Measurements from ENCODE around the gene CLTC.
A peak's percentile ranks its signal among the peaks of the same experiment; 100 is the strongest.

CLTC gene

GRCh38 chr17:59675231-59675630 lies 55.5 kb downstream of the CLTC start:
- Histone ChIP-seq H3K56ac (ENCODE audit: low read length) (no peak overlapping the region), H3K4me1 (ENCODE audit: control insufficient read depth, low read depth, low read length) (no peaks in the 10 kb centered on the region), H3K36me3 (ENCODE audit: control insufficient read depth, insufficient read depth, low read length) (peaks cover 4% of the 10 kb centered on the region), H2BK15ac (replicated peaks; ENCODE audit: low read depth) (no peak overlapping the region), H3K4me2 (ENCODE audit: low read length) (no peak overlapping the region), H3K79me1 (ENCODE audit: low read length) (peaks cover 2% of the 10 kb centered on the region), H3K27ac (ENCODE audit: low read depth, low read length) (no peak overlapping the region), H2BK5ac (ENCODE audit: low read length) (no peak overlapping the region), H3K4ac (ENCODE audit: low read depth, low read length) (no peak overlapping the region), H3K23ac (ENCODE audit: low read length) (no peak overlapping the region), H3K9ac (ENCODE audit: low read length) (no peak overlapping the region), H3K4me3 (ENCODE audit: low read length) (no peak overlapping the region), H3K18ac (ENCODE audit: low read length) (no peak overlapping the region), H4K8ac (ENCODE audit: low read depth, low read length) (no peak overlapping the region), H2AK5ac (ENCODE audit: low read length) (no peak overlapping the region), H3K79me2 (ENCODE audit: control insufficient read depth, insufficient read depth, low read length) (no peaks in the 10 kb centered on the region), H4K5ac (ENCODE audit: low read length) (no peak overlapping the region), H3K27me3 (ENCODE audit: insufficient read depth, low read length, poor library complexity) (no peaks in the 10 kb centered on the region), H2BK120ac (ENCODE audit: low read depth, low read length) (no peak overlapping the region)
- WGBS (ENCODE audit: extremely low coverage, insufficient coverage, low lambda C conversion rate): no CpG with 5 or more reads among the region's 1 CpG
- no peak for DNase-seq

- H3K27ac ChIP-seq (ENCODE audit: low read depth, low read length): no peak overlapping the region
- peaks cover 7% of the 10 kb centered on the region for H3K36me3 ChIP-seq (ENCODE audit: control insufficient read depth, insufficient read depth, low read length)
- WGBS (ENCODE audit: extremely low coverage, insufficient coverage, low lambda C conversion rate): no CpG with 5 or more reads among the region's 7 CpGs
Observed at GRCh38 chr17:59676716-59677115, 57.0 kb downstream of the CLTC start.

GRCh38 chr17:59678918-59679317 lies 59.2 kb downstream of the CLTC start:
- Histone ChIP-seq H3K36me3 (ENCODE audit: control insufficient read depth, insufficient read depth, low read length) (peaks cover 14% of the 10 kb centered on the region), H4K5ac (ENCODE audit: low read length) (no peak overlapping the region), H3K56ac (ENCODE audit: low read length) (no peak overlapping the region), H3K4me2 (ENCODE audit: low read length) (no peak overlapping the region), H2BK15ac (replicated peaks; ENCODE audit: low read depth) (no peak overlapping the region), H3K27ac (ENCODE audit: low read depth, low read length) (no peak overlapping the region), H2BK5ac (ENCODE audit: low read length) (no peak overlapping the region), H3K9ac (ENCODE audit: low read length) (no peak overlapping the region), H3K27me3 (ENCODE audit: insufficient read depth, low read length, poor library complexity) (no peaks in the 10 kb centered on the region), H3K4me3 (ENCODE audit: low read length) (no peak overlapping the region), H2AK5ac (ENCODE audit: low read length) (no peak overlapping the region), H3K18ac (ENCODE audit: low read length) (no peak overlapping the region), H3K4me1 (ENCODE audit: control insufficient read depth, low read depth, low read length) (no peaks in the 10 kb centered on the region), H4K8ac (ENCODE audit: low read depth, low read length) (no peak overlapping the region), H2BK120ac (ENCODE audit: low read depth, low read length) (no peak overlapping the region), H3K23ac (ENCODE audit: low read length) (no peak overlapping the region), H3K79me2 (ENCODE audit: control insufficient read depth, insufficient read depth, low read length) (no peaks in the 10 kb centered on the region), H3K4ac (ENCODE audit: low read depth, low read length) (no peak overlapping the region), H3K79me1 (ENCODE audit: low read length) (peaks cover 2% of the 10 kb centered on the region)
- WGBS (ENCODE audit: extremely low coverage, insufficient coverage, low lambda C conversion rate): no CpG with 5 or more reads among the region's 2 CpGs
- DNase-seq: no peak

More at GRCh38 chr17:59676716-59677115, 57.0 kb downstream of the CLTC start:
- H3K18ac ChIP-seq (ENCODE audit: low read length): no peak overlapping the region
- H3K79me1 ChIP-seq (ENCODE audit: low read length): peaks cover 2% of the 10 kb centered on the region
- no peaks in the 10 kb centered on the region for H3K79me2 ChIP-seq (ENCODE audit: control insufficient read depth, insufficient read depth, low read length)
- no peaks in the 10 kb centered on the region for H3K4me1 ChIP-seq (ENCODE audit: control insufficient read depth, low read depth, low read length)
- no peak overlapping the region for H2BK120ac ChIP-seq (ENCODE audit: low read depth, low read length)
- H3K4me2 ChIP-seq (ENCODE audit: low read length): no peak overlapping the region
- H3K56ac ChIP-seq (ENCODE audit: low read length): no peak overlapping the region
- H3K9ac ChIP-seq (ENCODE audit: low read length): no peak overlapping the region
- no peak overlapping the region for H4K8ac ChIP-seq (ENCODE audit: low read depth, low read length)
- H3K27me3 ChIP-seq (ENCODE audit: insufficient read depth, low read length, poor library complexity): no peaks in the 10 kb centered on the region
- no peak overlapping the region for H2AK5ac ChIP-seq (ENCODE audit: low read length)
- no peak overlapping the region for H3K4ac ChIP-seq (ENCODE audit: low read depth, low read length)
- no peak overlapping the region for H4K5ac ChIP-seq (ENCODE audit: low read length)
- no peak overlapping the region for H2BK15ac ChIP-seq (replicated peaks; ENCODE audit: low read depth)
- no peak overlapping the region for H3K23ac ChIP-seq (ENCODE audit: low read length)
- H2BK5ac ChIP-seq (ENCODE audit: low read length): no peak overlapping the region
- no peak overlapping the region for H3K4me3 ChIP-seq (ENCODE audit: low read length)
- DNase-seq: no peak

GRCh38 chr17:59680314-59680713 lies 60.6 kb downstream of the CLTC start:
- H3K4me2 ChIP-seq (ENCODE audit: low read length): no peak overlapping the region
- no peak overlapping the region for H2AK5ac ChIP-seq (ENCODE audit: low read length)
- H2BK120ac ChIP-seq (ENCODE audit: low read depth, low read length): no peak overlapping the region
- no peaks in the 10 kb centered on the region for H3K27me3 ChIP-seq (ENCODE audit: insufficient read depth, low read length, poor library complexity)
- H3K56ac ChIP-seq (ENCODE audit: low read length): no peak overlapping the region
- no peak overlapping the region for H3K27ac ChIP-seq (ENCODE audit: low read depth, low read length)
- no peak overlapping the region for H4K5ac ChIP-seq (ENCODE audit: low read length)
- H3K23ac ChIP-seq (ENCODE audit: low read length): no peak overlapping the region
- no peak overlapping the region for H2BK5ac ChIP-seq (ENCODE audit: low read length)
- H3K18ac ChIP-seq (ENCODE audit: low read length): no peak overlapping the region
- H4K8ac ChIP-seq (ENCODE audit: low read depth, low read length): peak overlapping the region; percentile 39
- no peak overlapping the region for H2BK15ac ChIP-seq (replicated peaks; ENCODE audit: low read depth)
- H3K79me1 ChIP-seq (ENCODE audit: low read length): peaks cover 3% of the 10 kb centered on the region
- H3K79me2 ChIP-seq (ENCODE audit: control insufficient read depth, insufficient read depth, low read length): no peaks in the 10 kb centered on the region
- peaks cover 17% of the 10 kb centered on the region for H3K36me3 ChIP-seq (ENCODE audit: control insufficient read depth, insufficient read depth, low read length)
- H3K4me3 ChIP-seq (ENCODE audit: low read length): no peak overlapping the region
- DNase-seq: no peak
- WGBS (ENCODE audit: extremely low coverage, insufficient coverage, low lambda C conversion rate): no CpG with 5 or more reads among the region's 4 CpGs
- H3K4me1 ChIP-seq (ENCODE audit: control insufficient read depth, low read depth, low read length): no peaks in the 10 kb centered on the region
- H3K4ac ChIP-seq (ENCODE audit: low read depth, low read length): no peak overlapping the region
- H3K9ac ChIP-seq (ENCODE audit: low read length): no peak overlapping the region

- H4K5ac ChIP-seq (ENCODE audit: low read length): no peak overlapping the region
- H3K4me3 ChIP-seq (ENCODE audit: low read length): no peak overlapping the region
- H3K27me3 ChIP-seq (ENCODE audit: insufficient read depth, low read length, poor library complexity): no peaks in the 10 kb centered on the region
- H3K4ac ChIP-seq (ENCODE audit: low read depth, low read length): no peak overlapping the region
- no peak overlapping the region for H2AK5ac ChIP-seq (ENCODE audit: low read length)
- H3K23ac ChIP-seq (ENCODE audit: low read length): no peak overlapping the region
- H2BK15ac ChIP-seq (replicated peaks; ENCODE audit: low read depth): no peak overlapping the region
- peaks cover 17% of the 10 kb centered on the region for H3K36me3 ChIP-seq (ENCODE audit: control insufficient read depth, insufficient read depth, low read length)
- no peak overlapping the region for H3K18ac ChIP-seq (ENCODE audit: low read length)
- H2BK120ac ChIP-seq (ENCODE audit: low read depth, low read length): no peak overlapping the region
- no peak for DNase-seq
- H3K79me1 ChIP-seq (ENCODE audit: low read length): peaks cover 1% of the 10 kb centered on the region
- no peak overlapping the region for H3K56ac ChIP-seq (ENCODE audit: low read length)
- H3K9ac ChIP-seq (ENCODE audit: low read length): no peak overlapping the region
- no peaks in the 10 kb centered on the region for H3K4me1 ChIP-seq (ENCODE audit: control insufficient read depth, low read depth, low read length)
- no peak overlapping the region for H3K27ac ChIP-seq (ENCODE audit: low read depth, low read length)
- H4K8ac ChIP-seq (ENCODE audit: low read depth, low read length): no peak overlapping the region
- H2BK5ac ChIP-seq (ENCODE audit: low read length): no peak overlapping the region
- H3K4me2 ChIP-seq (ENCODE audit: low read length): no peak overlapping the region
- H3K79me2 ChIP-seq (ENCODE audit: control insufficient read depth, insufficient read depth, low read length): no peaks in the 10 kb centered on the region
Observed at GRCh38 chr17:59683283-59683682, 63.6 kb downstream of the CLTC start.

- H4K8ac ChIP-seq (ENCODE audit: low read depth, low read length): no peak overlapping the region
- H3K4ac ChIP-seq (ENCODE audit: low read depth, low read length): no peak overlapping the region
- H3K79me2 ChIP-seq (ENCODE audit: control insufficient read depth, insufficient read depth, low read length): no peaks in the 10 kb centered on the region
- no peak overlapping the region for H2AK5ac ChIP-seq (ENCODE audit: low read length)
- no peak overlapping the region for H3K9ac ChIP-seq (ENCODE audit: low read length)
- no peak overlapping the region for H4K5ac ChIP-seq (ENCODE audit: low read length)
- H3K4me1 ChIP-seq (ENCODE audit: control insufficient read depth, low read depth, low read length): no peaks in the 10 kb centered on the region
- WGBS (ENCODE audit: extremely low coverage, insufficient coverage, low lambda C conversion rate): 100% methylated on average over 1 of the region's 6 CpGs
- H3K36me3 ChIP-seq (ENCODE audit: control insufficient read depth, insufficient read depth, low read length): peaks cover 17% of the 10 kb centered on the region
- H2BK120ac ChIP-seq (ENCODE audit: low read depth, low read length): no peak overlapping the region
- no peak overlapping the region for H2BK15ac ChIP-seq (replicated peaks; ENCODE audit: low read depth)
- peaks cover 3% of the 10 kb centered on the region for H3K79me1 ChIP-seq (ENCODE audit: low read length)
- H3K18ac ChIP-seq (ENCODE audit: low read length): no peak overlapping the region
- H3K27ac ChIP-seq (ENCODE audit: low read depth, low read length): no peak overlapping the region
- H3K23ac ChIP-seq (ENCODE audit: low read length): no peak overlapping the region
- H3K4me2 ChIP-seq (ENCODE audit: low read length): no peak overlapping the region
- no peak overlapping the region for H3K56ac ChIP-seq (ENCODE audit: low read length)
- no peak for DNase-seq
- H2BK5ac ChIP-seq (ENCODE audit: low read length): no peak overlapping the region
- H3K4me3 ChIP-seq (ENCODE audit: low read length): no peak overlapping the region
- H3K27me3 ChIP-seq (ENCODE audit: insufficient read depth, low read length, poor library complexity): no peaks in the 10 kb centered on the region
Observed at GRCh38 chr17:59684967-59685366, 65.3 kb downstream of the CLTC start.

Measured in mesendoderm (in vitro differentiated cells).